Mesendoderm (in vitro differentiated cells): ENCODE results near the gene TMEM131.

ENCODE experiments used
- DNase-seq: peaks from one replicate; pipeline ENCODE4 v3.0.0; 2013
- H2AK5ac ChIP-seq: 2 replicates; pipeline ENCODE4 v1.6.1; 2013; ENCODE audit warnings: low read length, inconsistent platforms
- H2BK120ac ChIP-seq: 2 replicates; pipeline ENCODE4 v1.6.1; 2013; ENCODE audit warnings: low read depth, mild to moderate bottlenecking, low read length, moderate library complexity, mixed read lengths
- H2BK15ac ChIP-seq: replicated peaks from 2 replicates; pipeline ENCODE4 v1.6.1; 2013; ENCODE audit warnings: low read depth, mild to moderate bottlenecking, moderate library complexity
- H2BK5ac ChIP-seq: 2 replicates; pipeline ENCODE4 v1.6.1; 2013; ENCODE audit warnings: low read length, inconsistent platforms
- H3K18ac ChIP-seq: 2 replicates; pipeline ENCODE4 v1.6.1; 2013; ENCODE audit warnings: mild to moderate bottlenecking, low read length, mixed read lengths
- H3K23ac ChIP-seq: one replicate; pipeline ENCODE4 v1.6.1; 2013; ENCODE audit warnings: low read length
- H3K27ac ChIP-seq: 2 replicates; pipeline ENCODE4 v1.5.1; 2013; ENCODE audit warnings: low read depth, mild to moderate bottlenecking, inconsistent platforms, low read length, moderate library complexity
- H3K27me3 ChIP-seq: 2 replicates; pipeline ENCODE4 v1.6.1; 2013; ENCODE audit warnings: low read length, control low read depth, mild to moderate bottlenecking, inconsistent platforms; ENCODE audit not compliant: insufficient read depth, poor library complexity
- H3K36me3 ChIP-seq: 2 replicates; pipeline ENCODE4 v1.6.1; 2013; ENCODE audit warnings: low read length, inconsistent platforms; ENCODE audit not compliant: control insufficient read depth, insufficient read depth
- H3K4ac ChIP-seq: one replicate; pipeline ENCODE4 v1.6.1; 2013; ENCODE audit warnings: low read depth, mild to moderate bottlenecking, low read length, moderate library complexity
- H3K4me1 ChIP-seq: 2 replicates; pipeline ENCODE4 v1.6.1; 2013; ENCODE audit warnings: low read depth, low read length, inconsistent platforms; ENCODE audit not compliant: control insufficient read depth
- H3K4me2 ChIP-seq: 2 replicates; pipeline ENCODE4 v1.6.1; 2013; ENCODE audit warnings: low read length
- H3K4me3 ChIP-seq: 2 replicates; pipeline ENCODE4 v1.5.1; 2013; ENCODE audit warnings: mild to moderate bottlenecking, low read length
- H3K56ac ChIP-seq: one replicate; pipeline ENCODE4 v1.6.1; 2013; ENCODE audit warnings: low read length
- H3K79me1 ChIP-seq: 2 replicates; pipeline ENCODE4 v1.6.1; 2013; ENCODE audit warnings: low read length, inconsistent platforms
- H3K79me2 ChIP-seq: 2 replicates; pipeline ENCODE4 v1.6.1; 2013; ENCODE audit warnings: mild to moderate bottlenecking, low read length; ENCODE audit not compliant: control insufficient read depth, insufficient read depth
- H3K9ac ChIP-seq: 2 replicates; pipeline ENCODE4 v1.6.1; 2013; ENCODE audit warnings: low read length, inconsistent platforms
- H4K5ac ChIP-seq: one replicate; pipeline ENCODE4 v1.6.1; 2013; ENCODE audit warnings: low read length
- H4K8ac ChIP-seq: one replicate; pipeline ENCODE4 v1.6.1; 2013; ENCODE audit warnings: low read depth, mild to moderate bottlenecking, control low read depth, low read length, moderate library complexity
- WGBS: extraction: QIAGEN DNeasy Blood & Tissue Kit; methylation state at CpG from one replicate; pipeline ENCODE4 v1.1.7; 2013; ENCODE audit warnings: low lambda C conversion rate, missing lambda C conversion rate; ENCODE audit not compliant: insufficient coverage; ENCODE audit errors: extremely low coverage; 5-methylcytosine and 5-hydroxymethylcytosine counted together

The TMEM131 gene

GRCh38 chr2:97718051-97718882 lies 277.5 kb downstream of the TMEM131 start:
- Histone ChIP-seq H3K4me1 (peaks cover 2% of the 10 kb centered on the region), H3K27ac (no peak overlapping the region), H3K79me1 (no peaks in the 10 kb centered on the region), H4K5ac (no peak overlapping the region), H3K4me2 (no peak overlapping the region), H2AK5ac (no peak overlapping the region), H2BK15ac (no peak overlapping the region), H3K79me2 (no peaks in the 10 kb centered on the region), H2BK120ac (no peak overlapping the region), H3K36me3 (no peaks in the 10 kb centered on the region), H2BK5ac (no peak overlapping the region), H3K9ac (no peak overlapping the region), H4K8ac (no peak overlapping the region), H3K18ac (peak overlapping the region; percentile 2), H3K56ac (peak overlapping the region; percentile 30), H3K23ac (no peak overlapping the region), H3K27me3 (no peaks in the 10 kb centered on the region), H3K4me3 (no peak overlapping the region), H3K4ac (no peak overlapping the region)
- no peak for DNase-seq
- no CpG with 5 or more reads among the region's 21 CpGs for WGBS

GRCh38 chr2:97717613-97717995 lies 278.1 kb downstream of the TMEM131 start:
- Histone ChIP-seq H2BK5ac (no peak overlapping the region), H3K27ac (no peak overlapping the region), H3K23ac (no peak overlapping the region), H3K79me2 (no peaks in the 10 kb centered on the region), H3K79me1 (no peaks in the 10 kb centered on the region), H3K27me3 (no peaks in the 10 kb centered on the region), H3K4me3 (no peak overlapping the region), H3K18ac (peak overlapping the region; percentile 9), H3K36me3 (no peaks in the 10 kb centered on the region), H4K5ac (no peak overlapping the region), H2AK5ac (no peak overlapping the region), H3K4ac (no peak overlapping the region), H4K8ac (no peak overlapping the region), H3K56ac (peak overlapping the region; percentile 30), H3K4me2 (no peak overlapping the region), H2BK120ac (no peak overlapping the region), H3K4me1 (peaks cover 2% of the 10 kb centered on the region), H2BK15ac (no peak overlapping the region), H3K9ac (no peak overlapping the region)
- no peak for DNase-seq
- WGBS: no CpG with 5 or more reads among the region's 3 CpGs

GRCh38 chr2:97716695-97717612 lies 278.8 kb downstream of the TMEM131 start:
- H2BK5ac ChIP-seq: no peak overlapping the region
- no peak for DNase-seq
- H2BK120ac ChIP-seq: no peak overlapping the region
- no peak overlapping the region for H2BK15ac ChIP-seq
- no peaks in the 10 kb centered on the region for H3K36me3 ChIP-seq
- H3K23ac ChIP-seq: no peak overlapping the region
- no peak overlapping the region for H3K27ac ChIP-seq
- whole genome bisulfite sequencing: no CpG with 5 or more reads among the region's 21 CpGs
- no peaks in the 10 kb centered on the region for H3K79me1 ChIP-seq
- peak overlapping the region; percentile 50 for H3K56ac ChIP-seq
- no peaks in the 10 kb centered on the region for H3K79me2 ChIP-seq
- H4K5ac ChIP-seq: no peak overlapping the region
- H3K4ac ChIP-seq: peak overlapping the region; percentile 25
- H2AK5ac ChIP-seq: peak overlapping the region; percentile 17
- no peak overlapping the region for H3K4me3 ChIP-seq
- H3K27me3 ChIP-seq: no peaks in the 10 kb centered on the region
- peaks cover 2% of the 10 kb centered on the region for H3K4me1 ChIP-seq
- peak overlapping the region; percentile 9 for H3K18ac ChIP-seq
- H4K8ac ChIP-seq: no peak overlapping the region
- no peak overlapping the region for H3K4me2 ChIP-seq
- no peak overlapping the region for H3K9ac ChIP-seq

- Histone ChIP-seq H3K9ac (no peak overlapping the region), H3K79me1 (no peaks in the 10 kb centered on the region)
- DNase-seq: no peak
Measured at GRCh38 chr2:97715951-97716694, 279.6 kb downstream of the TMEM131 start.

GRCh38 chr2:97714950-97715652 lies 280.6 kb downstream of the TMEM131 start:
- no CpG with 5 or more reads among the region's 13 CpGs for WGBS

More at GRCh38 chr2:97715951-97716694, 279.6 kb downstream of the TMEM131 start:
- no peaks in the 10 kb centered on the region for H3K27me3 ChIP-seq
- no CpG with 5 or more reads among the region's 9 CpGs for WGBS
- no peak overlapping the region for H2AK5ac ChIP-seq
- H3K56ac ChIP-seq: peak overlapping the region; percentile 38
- no peak overlapping the region for H3K23ac ChIP-seq
- no peak overlapping the region for H2BK120ac ChIP-seq
- no peak overlapping the region for H3K4ac ChIP-seq
- H3K4me1 ChIP-seq: peaks cover 7% of the 10 kb centered on the region
- no peak overlapping the region for H4K8ac ChIP-seq
- no peak overlapping the region for H3K27ac ChIP-seq
- no peaks in the 10 kb centered on the region for H3K36me3 ChIP-seq
- peak overlapping the region; percentile 23 for H3K18ac ChIP-seq
- H2BK15ac ChIP-seq: no peak overlapping the region
- no peaks in the 10 kb centered on the region for H3K79me2 ChIP-seq
- H4K5ac ChIP-seq: no peak overlapping the region
- no peak overlapping the region for H3K4me2 ChIP-seq
- H2BK5ac ChIP-seq: no peak overlapping the region
- H3K4me3 ChIP-seq: no peak overlapping the region

More at GRCh38 chr2:97714950-97715652, 280.6 kb downstream of the TMEM131 start:
- no peak overlapping the region for H4K8ac ChIP-seq
- no peak overlapping the region for H3K9ac ChIP-seq
- H3K79me2 ChIP-seq: no peaks in the 10 kb centered on the region
- no peak overlapping the region for H3K23ac ChIP-seq
- no peak for DNase-seq
- H3K4me2 ChIP-seq: no peak overlapping the region
- peak overlapping the region; percentile 43 for H2AK5ac ChIP-seq
- H3K18ac ChIP-seq: no peak overlapping the region
- H2BK5ac ChIP-seq: no peak overlapping the region
- H3K4ac ChIP-seq: no peak overlapping the region
- no peak overlapping the region for H3K4me3 ChIP-seq
- H3K36me3 ChIP-seq: no peaks in the 10 kb centered on the region
- H3K56ac ChIP-seq: peak overlapping the region; percentile 17
- H2BK120ac ChIP-seq: no peak overlapping the region
- no peak overlapping the region for H2BK15ac ChIP-seq
- no peaks in the 10 kb centered on the region for H3K27me3 ChIP-seq
- H3K4me1 ChIP-seq: peaks cover 12% of the 10 kb centered on the region
- H3K79me1 ChIP-seq: no peaks in the 10 kb centered on the region
- H4K5ac ChIP-seq: no peak overlapping the region
- no peak overlapping the region for H3K27ac ChIP-seq
